ENCODE results near the gene CD177. TPM values are rescaled to one million over a fixed set of nuclear protein-coding genes. Genes with fewer than 3 reads are reported as not detected.
"Not testable (repeated sequence)": the region's sequence is repeated elsewhere in the genome, so short reads cannot be mapped to it uniquely, and the experiment has no call there.

CD177 gene
- total and polyA plus RNA-seq, 2 donors (not counting 1 experiment from before 2014, with no cell fraction given) = 0.19 to 0.33 TPM

DNA sequence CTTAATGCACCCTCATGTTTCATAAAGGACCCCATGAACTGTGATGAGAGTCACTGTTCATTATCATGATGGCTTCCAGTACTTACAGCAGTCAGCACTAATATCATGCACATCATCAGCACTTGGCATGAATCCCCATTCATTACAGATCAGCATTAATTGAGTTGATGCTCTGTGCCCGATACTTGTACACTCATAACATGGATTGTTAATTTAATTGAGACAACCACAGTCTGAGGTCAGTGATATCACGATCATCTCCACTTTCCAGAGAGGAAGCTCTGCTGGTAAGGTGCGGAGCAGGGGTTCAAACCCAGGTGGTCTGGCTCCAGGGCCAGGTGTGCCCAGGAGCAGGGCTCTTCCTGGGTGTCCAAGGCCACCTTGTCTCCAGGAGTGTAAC lies 40.0 kb downstream of the CD177 start:
- H3K9me3 ChIP-seq (ENCODE audit: control insufficient read depth, insufficient read depth, low read depth, low read length); H3K4me2 ChIP-seq (ENCODE audit: extremely low read depth, insufficient read depth, low read length); H3K27me3 ChIP-seq (ENCODE audit: control insufficient read depth, insufficient read depth, low read length); H3K36me3 ChIP-seq (ENCODE audit: control insufficient read depth, insufficient read depth, low read length); H3K27ac ChIP-seq (ENCODE audit: insufficient read depth, low read length); DNase-seq (ENCODE audit: low read depth in 2 of 2); H3K4me3 ChIP-seq (replicated peaks in 1 of 4; ENCODE audit: control extremely low read depth in 1 of 4, insufficient read depth in 1 of 4, low read depth in 3 of 4, low read length in 4 of 4); H3K79me2 ChIP-seq (ENCODE audit: control insufficient read depth, insufficient read depth, low read length); H4K20me1 ChIP-seq (ENCODE audit: control insufficient read depth, extremely low read depth, insufficient read depth, low read length); H2AFZ ChIP-seq (ENCODE audit: low read length); H3K9ac ChIP-seq (ENCODE audit: insufficient read depth, low read length); H3K4me1 ChIP-seq (ENCODE audit: control insufficient read depth, extremely low read depth, insufficient read depth, low read length): not testable (repeated sequence)

DNA sequence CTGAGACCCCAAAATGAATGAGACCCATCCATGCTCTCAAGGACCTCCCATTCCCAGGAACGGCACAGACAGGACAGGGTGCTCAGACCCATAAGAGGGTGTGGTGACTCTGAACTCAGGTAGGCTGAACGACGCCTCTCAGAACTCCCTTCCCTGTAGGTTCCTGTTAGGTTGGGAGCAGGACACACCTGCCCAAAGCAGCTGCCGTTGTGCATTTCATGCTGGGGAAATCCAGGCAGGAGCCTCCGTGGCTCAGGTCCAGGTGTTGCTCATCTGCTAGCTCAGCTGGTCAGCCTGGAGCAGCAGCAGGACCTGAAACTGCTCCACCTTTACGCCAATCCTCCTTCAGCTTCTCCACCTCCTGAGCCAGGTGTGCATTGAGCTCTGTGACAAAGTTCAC lies 42.1 kb downstream of the CD177 start:
- H3K4me2 ChIP-seq (ENCODE audit: extremely low read depth, insufficient read depth, low read length) = no peak overlapping the region
- no peak for TF ChIP-seq EZH2 (IDR thresholded peaks at IDR 0.05; ENCODE audit: low read length, missing control alignments)
- TF ChIP-seq, protein P1, sequence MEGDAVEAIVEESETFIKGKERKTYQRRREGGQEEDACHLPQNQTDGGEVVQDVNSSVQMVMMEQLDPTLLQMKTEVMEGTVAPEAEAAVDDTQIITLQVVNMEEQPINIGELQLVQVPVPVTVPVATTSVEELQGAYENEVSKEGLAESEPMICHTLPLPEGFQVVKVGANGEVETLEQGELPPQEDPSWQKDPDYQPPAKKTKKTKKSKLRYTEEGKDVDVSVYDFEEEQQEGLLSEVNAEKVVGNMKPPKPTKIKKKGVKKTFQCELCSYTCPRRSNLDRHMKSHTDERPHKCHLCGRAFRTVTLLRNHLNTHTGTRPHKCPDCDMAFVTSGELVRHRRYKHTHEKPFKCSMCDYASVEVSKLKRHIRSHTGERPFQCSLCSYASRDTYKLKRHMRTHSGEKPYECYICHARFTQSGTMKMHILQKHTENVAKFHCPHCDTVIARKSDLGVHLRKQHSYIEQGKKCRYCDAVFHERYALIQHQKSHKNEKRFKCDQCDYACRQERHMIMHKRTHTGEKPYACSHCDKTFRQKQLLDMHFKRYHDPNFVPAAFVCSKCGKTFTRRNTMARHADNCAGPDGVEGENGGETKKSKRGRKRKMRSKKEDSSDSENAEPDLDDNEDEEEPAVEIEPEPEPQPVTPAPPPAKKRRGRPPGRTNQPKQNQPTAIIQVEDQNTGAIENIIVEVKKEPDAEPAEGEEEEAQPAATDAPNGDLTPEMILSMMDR (conservative IDR thresholded peaks at IDR 0.05 in 1 of 2, IDR thresholded peaks at IDR 0.05 in 1 of 2; ENCODE audit: low read depth in 1 of 2, low read length in 2 of 2) = no peak
- no peaks in the 10 kb centered on the region for H3K27me3 ChIP-seq (ENCODE audit: control insufficient read depth, insufficient read depth, low read length)
- no peak overlapping the region for H2AFZ ChIP-seq (ENCODE audit: low read length)
- H4K20me1 ChIP-seq (ENCODE audit: control insufficient read depth, extremely low read depth, insufficient read depth, low read length) = no peaks in the 10 kb centered on the region
- H3K79me2 ChIP-seq (ENCODE audit: control insufficient read depth, insufficient read depth, low read length) = no peaks in the 10 kb centered on the region
- H3K9ac ChIP-seq (ENCODE audit: insufficient read depth, low read length) = no peak overlapping the region
- DNase-seq (ENCODE audit: low read depth in 2 of 2) = no peak
- H3K27ac ChIP-seq (ENCODE audit: insufficient read depth, low read length) = no peak overlapping the region
- H3K4me3 ChIP-seq (replicated peaks in 1 of 4; ENCODE audit: control extremely low read depth in 1 of 4, insufficient read depth in 1 of 4, low read depth in 3 of 4, low read length in 4 of 4) = no peak overlapping the region
- H3K9me3 ChIP-seq (ENCODE audit: control insufficient read depth, insufficient read depth, low read depth, low read length) = no peaks in the 10 kb centered on the region
- no peaks in the 10 kb centered on the region for H3K4me1 ChIP-seq (ENCODE audit: control insufficient read depth, extremely low read depth, insufficient read depth, low read length)
- no peaks in the 10 kb centered on the region for H3K36me3 ChIP-seq (ENCODE audit: control insufficient read depth, insufficient read depth, low read length)

DNA sequence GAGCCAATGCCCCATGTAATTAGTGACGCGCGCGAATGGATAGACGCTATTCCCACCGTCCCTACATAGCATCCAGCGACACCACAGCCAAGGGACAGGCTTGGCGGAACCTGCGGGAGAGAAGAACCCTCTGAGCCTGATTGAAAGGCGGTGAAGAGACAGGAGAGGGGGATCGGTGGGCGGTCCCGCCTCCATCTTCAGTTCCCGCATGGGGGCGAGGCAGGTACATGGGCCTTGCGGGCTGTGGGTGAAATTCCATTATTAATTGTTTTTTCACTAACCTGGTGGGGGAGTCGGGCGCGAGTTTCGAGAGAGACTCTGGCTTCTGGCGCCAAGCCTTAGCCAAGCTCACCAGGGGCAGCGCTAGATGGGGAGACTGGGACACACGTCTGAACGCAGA lies 52.8 kb downstream of the CD177 start:
- Histone ChIP-seq H4K20me1 (ENCODE audit: control insufficient read depth, extremely low read depth, insufficient read depth, low read length) (no peaks in the 10 kb centered on the region), H3K4me3 (replicated peaks in 1 of 4; ENCODE audit: control extremely low read depth in 1 of 4, insufficient read depth in 1 of 4, low read depth in 3 of 4, low read length in 4 of 4) (no peak overlapping the region), H3K9ac (ENCODE audit: insufficient read depth, low read length) (no peak overlapping the region), H3K4me2 (ENCODE audit: extremely low read depth, insufficient read depth, low read length) (no peak overlapping the region), H3K27me3 (ENCODE audit: control insufficient read depth, insufficient read depth, low read length) (peaks cover 2% of the 10 kb centered on the region), H3K79me2 (ENCODE audit: control insufficient read depth, insufficient read depth, low read length) (no peaks in the 10 kb centered on the region), H3K27ac (ENCODE audit: insufficient read depth, low read length) (no peak overlapping the region), H3K9me3 (ENCODE audit: control insufficient read depth, insufficient read depth, low read depth, low read length) (no peaks in the 10 kb centered on the region), H2AFZ (ENCODE audit: low read length) (no peak overlapping the region), H3K4me1 (ENCODE audit: control insufficient read depth, extremely low read depth, insufficient read depth, low read length) (no peaks in the 10 kb centered on the region), H3K36me3 (ENCODE audit: control insufficient read depth, insufficient read depth, low read length) (no peaks in the 10 kb centered on the region)
- TF ChIP-seq, protein P1 (conservative IDR thresholded peaks at IDR 0.05 in 1 of 2, IDR thresholded peaks at IDR 0.05 in 1 of 2; ENCODE audit: low read depth in 1 of 2, low read length in 2 of 2) = no peak
- no peak for TF ChIP-seq EZH2 (IDR thresholded peaks at IDR 0.05; ENCODE audit: low read length, missing control alignments)
- DNase-seq (ENCODE audit: low read depth in 2 of 2) = no peak

Measured in fibroblast of lung (primary cell).